Medulla oblongata (tissue), 1 donor: ENCODE results near the gene GPR183.
"Not testable (repeated sequence)": the region's sequence is repeated elsewhere in the genome, so short reads cannot be mapped to it uniquely, and the experiment has no call there.

Experiments
- DNase-seq: peaks from one replicate; pipeline ENCODE4 v3.0.0-alpha.2; 2015; ENCODE audit errors: extremely low spot score

GPR183 gene

DNA sequence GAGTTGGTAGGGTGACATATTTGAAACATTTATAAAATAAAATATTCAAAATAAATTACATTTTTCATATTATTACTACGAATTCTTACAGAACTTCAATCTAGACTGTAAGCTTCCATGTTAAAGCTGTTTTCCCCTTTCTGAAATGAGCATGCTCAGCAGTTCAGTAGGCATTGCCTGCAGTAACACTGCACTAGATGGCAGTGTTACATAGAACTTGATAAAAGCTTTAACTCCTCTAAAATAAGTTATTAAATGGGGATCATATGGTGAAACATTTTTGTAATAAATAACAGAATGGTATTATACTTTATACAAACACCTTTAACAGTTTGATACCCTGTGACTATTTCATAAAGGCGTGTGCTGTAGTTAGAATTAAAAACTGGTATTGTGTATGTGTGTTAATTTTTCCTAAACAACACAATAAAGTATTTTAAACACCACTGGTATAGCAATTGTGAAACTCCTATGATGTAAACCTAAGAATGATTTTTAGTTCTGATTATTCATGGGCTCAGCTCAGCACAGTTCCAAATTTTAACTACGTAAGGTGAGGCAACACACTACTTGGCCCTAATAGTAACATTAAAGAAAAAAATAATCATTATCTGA, 37.5 kb downstream of the GPR183 start:
- DNase-seq, result peak; percentile 80

GRCh38 chr13:99268822-99269221, 38.4 kb downstream of the GPR183 start:
- DNase-seq, result no peak

GRCh38 chr13:99267927-99268326, 39.3 kb downstream of the GPR183 start:
- no peak for DNase-seq

DNA sequence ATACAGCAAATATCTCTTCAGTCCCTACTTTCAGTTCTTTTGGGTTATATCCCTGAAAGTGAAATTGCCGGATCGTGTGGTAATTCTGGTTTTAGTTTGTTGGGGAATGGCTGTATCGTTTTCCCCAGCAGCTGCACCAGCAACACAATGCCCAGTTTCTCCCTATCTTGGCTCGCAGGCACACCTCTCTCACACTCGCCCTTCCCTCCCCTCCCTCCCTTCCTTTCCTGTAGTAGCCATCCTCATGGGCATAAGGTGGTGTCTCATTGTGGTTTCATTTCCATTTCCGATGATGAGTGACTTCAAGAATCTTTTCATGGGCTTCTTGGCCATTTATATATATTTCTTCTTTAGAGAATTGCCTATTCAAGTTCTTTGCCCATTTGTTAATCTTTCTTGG, 40.4 kb downstream of the GPR183 start:
- DNase-seq, result no peak

- DNase-seq, result peak; percentile 70
These were observed 41.3 kb downstream of the GPR183 start for GRCh38 chr13:99265821-99266426.

GRCh38 chr13:99265162-99265800, 41.9 kb downstream of the GPR183 start:
- no peak for DNase-seq

- DNase-seq, result no peak
These were observed 43.1 kb downstream of the GPR183 start for GRCh38 chr13:99264051-99264450.

DNA sequence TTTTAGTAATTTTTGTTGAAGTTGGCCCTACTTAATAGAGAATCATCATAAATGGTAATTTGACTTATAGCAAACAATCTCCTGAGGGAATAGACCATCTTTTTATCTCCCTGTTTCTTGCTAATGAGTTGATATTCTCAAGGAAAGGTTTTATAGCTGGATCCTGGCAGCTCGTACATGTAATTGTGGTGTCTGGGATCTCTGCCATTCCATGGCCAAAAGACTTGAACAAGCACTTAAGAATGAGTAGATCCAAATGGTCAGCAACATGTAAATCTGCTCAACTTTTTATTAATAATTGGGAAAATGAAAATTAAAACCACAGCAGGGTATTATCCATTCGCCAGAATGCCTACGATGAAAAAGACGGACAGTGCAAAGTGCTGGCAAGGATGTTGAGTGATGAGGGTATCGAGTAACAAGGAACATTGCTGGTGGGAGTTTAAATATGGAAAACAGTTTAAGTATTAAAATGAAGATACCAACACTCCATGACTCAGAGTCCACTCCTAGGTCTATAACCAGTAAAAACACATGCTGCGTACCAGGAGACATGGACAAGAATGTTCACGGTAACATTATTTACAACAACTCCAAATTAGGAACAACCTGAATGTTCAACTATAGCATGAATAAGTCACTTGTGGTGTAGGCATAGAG, 43.9 kb downstream of the GPR183 start:
- DNase-seq, result no peak

GRCh38 chr13:99261059-99261458, 46.1 kb downstream of the GPR183 start:
- DNase-seq, result no peak

- DNase-seq, result no peak
These were observed 47.0 kb downstream of the GPR183 start for GRCh38 chr13:99260216-99260615.

DNA sequence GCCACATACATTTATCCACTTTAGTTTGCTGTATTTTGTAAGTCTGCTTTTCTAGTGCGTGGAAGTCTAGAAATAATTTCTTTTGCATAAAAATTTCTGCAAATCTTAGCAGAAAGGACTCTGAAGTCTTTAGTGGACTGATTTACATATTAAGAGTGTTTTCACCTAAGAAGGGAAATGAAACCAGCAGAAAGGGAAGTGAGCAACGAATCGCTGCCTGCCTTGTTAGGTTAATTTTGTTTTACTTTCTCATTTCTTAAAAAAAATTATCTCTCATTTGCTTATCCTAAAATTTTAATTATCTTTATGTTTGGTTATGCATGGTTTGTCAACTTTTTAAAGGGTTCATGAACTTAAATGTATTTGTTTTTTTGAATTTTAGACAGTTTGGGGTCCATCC, 48.3 kb downstream of the GPR183 start:
- DNase-seq, result no peak

- DNase-seq, result peak; percentile 41
These were observed 48.9 kb downstream of the GPR183 start, which contains the start of gene GPR18 for GRCh38 chr13:99258210-99258860. TSS of gene GPR18 (minus strand) at chr13:99258379. CDS start at chr13:99255872, 2,507 bp downstream.

GRCh38 chr13:99257291-99257690, 49.9 kb downstream of the GPR183 start:
- no peak for DNase-seq

GRCh38 chr13:99256709-99257108, 50.5 kb downstream of the GPR183 start:
- no peak for DNase-seq

GRCh38 chr13:99256283-99256682, 50.9 kb downstream of the GPR183 start:
- DNase-seq, result no peak

DNA sequence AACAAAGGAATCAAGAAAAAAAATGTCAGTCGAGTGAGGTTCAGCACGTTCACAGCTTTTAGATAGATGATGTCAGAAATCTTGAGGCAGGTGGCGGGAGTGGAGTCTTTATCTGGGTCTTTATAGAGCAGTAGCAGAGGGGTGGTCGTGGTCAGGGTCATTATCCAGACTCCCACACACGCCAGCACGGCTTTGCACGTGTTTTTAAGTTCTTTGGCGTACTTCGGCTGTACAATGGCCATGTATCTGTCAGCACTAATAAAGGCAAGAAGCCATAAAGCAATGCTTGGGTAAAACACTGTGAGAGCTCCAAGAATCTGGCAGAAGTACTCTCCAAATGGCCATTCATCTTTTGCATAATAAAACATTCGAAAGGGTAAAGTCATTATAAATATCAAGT, 51.9 kb downstream of the GPR183 start:
- DNase-seq, result no peak

DNA sequence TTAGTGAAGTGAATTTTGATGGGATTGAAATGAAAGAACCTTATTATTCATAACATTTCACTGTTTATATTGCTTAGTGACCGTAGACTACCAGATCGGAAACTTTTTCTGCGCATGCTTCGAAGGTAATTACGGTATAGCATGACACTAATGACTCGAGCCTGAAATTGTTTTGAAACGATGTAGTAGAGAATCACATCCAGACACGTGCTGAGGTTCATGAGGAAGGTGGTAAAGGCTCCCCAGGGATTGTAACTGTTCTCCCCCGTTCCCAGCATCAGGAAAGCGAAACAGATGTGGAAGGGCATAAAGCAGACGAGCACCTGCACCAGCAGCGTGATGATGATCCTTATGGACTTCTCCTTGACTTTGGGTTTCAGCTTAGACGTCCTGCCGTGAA, 52.4 kb downstream of the GPR183 start:
- DNase-seq, result no peak

DNA sequence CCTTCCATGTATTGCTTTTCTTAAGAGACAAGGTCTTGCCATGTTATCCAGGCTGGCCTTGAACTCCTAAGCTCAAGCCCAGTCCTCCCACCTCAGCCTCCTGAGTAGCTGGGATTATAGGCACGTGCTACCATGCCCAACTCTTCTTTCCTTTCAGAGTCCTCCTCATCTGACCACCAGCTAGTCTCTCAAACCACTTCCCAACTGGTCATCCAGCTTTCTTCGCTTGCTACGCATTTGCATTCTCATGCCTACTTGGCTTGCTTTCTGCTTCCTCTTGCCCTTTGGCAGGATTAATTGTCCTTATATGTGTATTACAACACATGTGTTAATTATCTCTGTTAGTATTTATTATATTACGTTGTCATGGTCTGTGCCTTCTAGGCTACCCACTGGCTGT, 55.3 kb downstream of the GPR183 start:
- DNase-seq, result no peak

- DNase-seq, result no peak
These were observed 56.0 kb downstream of the GPR183 start for GRCh38 chr13:99250982-99251825.

DNA sequence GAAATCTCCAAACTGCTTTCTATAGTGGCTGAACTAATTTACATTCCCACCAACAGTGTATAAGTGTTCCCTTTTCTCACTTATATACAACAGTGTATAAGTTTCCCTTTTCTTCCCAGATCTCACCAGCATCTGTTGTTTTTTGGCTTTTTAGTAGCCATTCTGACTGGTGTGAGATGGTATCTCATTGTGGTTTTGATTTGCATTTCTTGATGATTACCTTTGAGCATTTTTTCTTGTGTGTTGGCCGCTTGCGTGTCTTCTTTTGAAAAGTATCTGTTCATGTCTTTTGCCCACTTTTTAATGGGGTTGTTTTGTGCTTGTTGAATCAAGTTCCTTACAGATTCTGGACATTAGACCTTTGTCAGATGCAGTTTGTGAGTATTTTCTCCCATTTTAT, 57.6 kb downstream of the GPR183 start:
- not testable (repeated sequence) for DNase-seq

GRCh38 chr13:99249178-99249577, 58.0 kb downstream of the GPR183 start:
- not testable (repeated sequence) for DNase-seq
